Measurements from ENCODE around the gene NRAP. TPM values are rescaled to one million over a fixed set of nuclear protein-coding genes. Genes with fewer than 3 reads are reported as not detected.

NRAP gene, protein sequence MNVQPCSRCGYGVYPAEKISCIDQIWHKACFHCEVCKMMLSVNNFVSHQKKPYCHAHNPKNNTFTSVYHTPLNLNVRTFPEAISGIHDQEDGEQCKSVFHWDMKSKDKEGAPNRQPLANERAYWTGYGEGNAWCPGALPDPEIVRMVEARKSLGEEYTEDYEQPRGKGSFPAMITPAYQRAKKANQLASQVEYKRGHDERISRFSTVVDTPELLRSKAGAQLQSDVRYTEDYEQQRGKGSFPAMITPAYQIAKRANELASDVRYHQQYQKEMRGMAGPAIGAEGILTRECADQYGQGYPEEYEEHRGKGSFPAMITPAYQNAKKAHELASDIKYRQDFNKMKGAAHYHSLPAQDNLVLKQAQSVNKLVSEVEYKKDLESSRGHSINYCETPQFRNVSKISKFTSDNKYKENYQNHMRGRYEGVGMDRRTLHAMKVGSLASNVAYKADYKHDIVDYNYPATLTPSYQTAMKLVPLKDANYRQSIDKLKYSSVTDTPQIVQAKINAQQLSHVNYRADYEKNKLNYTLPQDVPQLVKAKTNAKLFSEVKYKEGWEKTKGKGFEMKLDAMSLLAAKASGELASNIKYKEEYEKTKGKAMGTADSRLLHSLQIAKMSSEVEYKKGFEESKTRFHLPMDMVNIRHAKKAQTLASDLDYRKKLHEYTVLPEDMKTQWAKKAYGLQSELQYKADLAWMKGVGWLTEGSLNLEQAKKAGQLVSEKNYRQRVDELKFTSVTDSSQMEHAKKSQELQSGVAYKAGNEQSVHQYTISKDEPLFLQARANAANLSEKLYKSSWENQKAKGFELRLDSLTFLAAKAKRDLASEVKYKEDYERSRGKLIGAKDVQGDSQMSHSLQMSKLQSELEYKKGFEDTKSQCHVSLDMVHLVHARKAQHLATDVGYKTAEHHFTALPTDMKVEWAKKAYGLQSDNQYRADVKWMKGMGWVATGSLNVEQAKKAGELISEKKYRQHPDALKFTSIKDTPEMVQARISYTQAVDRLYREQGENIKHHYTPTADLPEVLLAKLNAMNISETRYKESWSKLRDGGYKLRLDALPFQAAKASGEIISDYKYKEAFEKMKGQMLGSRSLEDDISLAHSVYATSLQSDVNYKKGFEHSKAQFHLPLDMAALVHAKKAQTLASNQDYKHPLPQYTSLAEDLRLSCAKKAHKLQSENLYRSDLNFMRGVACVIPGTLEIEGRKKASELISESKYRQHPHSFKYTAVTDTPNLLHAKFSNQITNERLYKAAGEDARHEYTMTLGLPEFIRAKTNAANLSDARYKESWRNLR (N-terminal part only)
- total RNA-seq (100 to 1,000 TPM; 232 to 479 (median 284) TPM), polyA plus RNA-seq (117 TPM)
- long read RNA-seq, donor 1, full-length matches to known transcripts = 12 of 172 reads
- long read RNA-seq, donor 1, partial matches to known transcripts = 128 of 172 reads
- long read RNA-seq, donor 1, other reads (novel, unspliced or antisense) = 32 of 172 reads
- long read RNA-seq, donor 2, full-length matches to known transcripts = 21 of 140 reads
- long read RNA-seq, donor 2, partial matches to known transcripts = 83 of 140 reads
- long read RNA-seq, donor 2, other reads (novel, unspliced or antisense) = 36 of 140 reads
- long read RNA-seq, donor 3, full-length matches to known transcripts = 4 of 517 reads
- long read RNA-seq, donor 3, partial matches to known transcripts = 469 of 517 reads
- long read RNA-seq, donor 3, other reads (novel, unspliced or antisense) = 44 of 517 reads
- long read RNA-seq, donor 4, full-length matches to known transcripts = 28 of 197 reads
- long read RNA-seq, donor 4, partial matches to known transcripts = 134 of 197 reads
- long read RNA-seq, donor 4, other reads (novel, unspliced or antisense) = 35 of 197 reads

DNA sequence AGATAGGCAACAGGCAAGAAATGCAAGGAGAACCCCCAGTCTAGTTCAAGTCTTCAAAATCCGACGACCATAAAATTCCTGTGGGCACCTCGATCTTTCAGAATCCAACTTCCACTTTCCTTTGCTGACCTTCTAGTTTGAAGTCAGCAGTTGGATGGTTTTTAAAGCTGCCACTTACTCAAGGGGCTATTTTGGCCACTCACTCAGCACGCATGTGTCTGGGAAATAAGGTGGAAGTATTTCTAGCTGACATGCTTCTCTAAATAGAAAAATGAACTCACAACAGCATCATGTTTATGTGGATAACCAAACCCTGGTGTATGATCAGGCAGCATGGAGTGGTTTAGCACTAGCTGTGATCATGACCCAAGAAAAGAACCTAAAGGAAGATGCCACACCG, at the start of gene NRAP:
Gene NRAP, minus strand, starts transcription at position 134 of the 400 bp plus-strand sequence. CDS start 159 bp downstream, outside the sequence.
- intact Hi-C loops (cut with DNase I) = no loop called here
- no peaks in the 10 kb centered on the region for H3K4me1 ChIP-seq (ENCODE audit: control insufficient read depth, insufficient read depth, low read length)
- peak within 1 kb of the TSS; percentile 64 for H3K4me3 ChIP-seq (ENCODE audit: low read length)
- H3K27ac ChIP-seq (ENCODE audit: low read length) = peak within 1 kb of the TSS; percentile 94
- H3K27me3 ChIP-seq (ENCODE audit: control insufficient read depth, insufficient read depth) = no peaks in the 10 kb centered on the region
- no peaks in the 10 kb centered on the region for H3K9me3 ChIP-seq (ENCODE audit: control insufficient read depth, low read length)
- 63% methylated on average over 5 of the region's 5 CpGs for WGBS
- DNase-seq (no peak), ATAC-seq (peak; percentile 46 to 61)

DNA sequence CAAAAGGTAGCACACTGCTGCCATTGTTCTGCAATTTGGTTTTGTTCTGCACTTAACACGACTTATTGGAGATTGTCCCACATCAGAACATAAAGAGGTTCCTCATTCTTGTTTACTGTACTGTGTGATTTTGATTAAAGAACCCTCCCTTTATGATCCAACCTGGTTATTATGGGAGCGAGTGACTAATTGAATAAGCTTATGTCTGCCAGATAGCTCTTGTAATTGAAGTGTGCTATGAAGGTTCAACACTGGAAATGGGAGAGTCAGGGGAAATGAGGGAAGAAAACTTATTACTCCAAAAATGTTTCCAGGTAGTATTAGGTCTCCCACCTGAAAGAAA, 49.8 kb upstream of the NRAP start:
- no peak for DNase-seq
- Histone ChIP-seq H3K9me3 (ENCODE audit: control insufficient read depth, low read length) (no peaks in the 10 kb centered on the region), H3K4me3 (ENCODE audit: low read length) (no peak overlapping the region), H3K4me1 (ENCODE audit: control insufficient read depth, insufficient read depth, low read length) (no peaks in the 10 kb centered on the region), H3K27me3 (ENCODE audit: control insufficient read depth, insufficient read depth) (no peaks in the 10 kb centered on the region), H3K27ac (ENCODE audit: low read length) (no peak overlapping the region)
- ATAC-seq = no peak
- intact Hi-C loops (cut with DNase I) = no loop called here
- WGBS = 82% methylated on average over 2 of the region's 2 CpGs

DNA sequence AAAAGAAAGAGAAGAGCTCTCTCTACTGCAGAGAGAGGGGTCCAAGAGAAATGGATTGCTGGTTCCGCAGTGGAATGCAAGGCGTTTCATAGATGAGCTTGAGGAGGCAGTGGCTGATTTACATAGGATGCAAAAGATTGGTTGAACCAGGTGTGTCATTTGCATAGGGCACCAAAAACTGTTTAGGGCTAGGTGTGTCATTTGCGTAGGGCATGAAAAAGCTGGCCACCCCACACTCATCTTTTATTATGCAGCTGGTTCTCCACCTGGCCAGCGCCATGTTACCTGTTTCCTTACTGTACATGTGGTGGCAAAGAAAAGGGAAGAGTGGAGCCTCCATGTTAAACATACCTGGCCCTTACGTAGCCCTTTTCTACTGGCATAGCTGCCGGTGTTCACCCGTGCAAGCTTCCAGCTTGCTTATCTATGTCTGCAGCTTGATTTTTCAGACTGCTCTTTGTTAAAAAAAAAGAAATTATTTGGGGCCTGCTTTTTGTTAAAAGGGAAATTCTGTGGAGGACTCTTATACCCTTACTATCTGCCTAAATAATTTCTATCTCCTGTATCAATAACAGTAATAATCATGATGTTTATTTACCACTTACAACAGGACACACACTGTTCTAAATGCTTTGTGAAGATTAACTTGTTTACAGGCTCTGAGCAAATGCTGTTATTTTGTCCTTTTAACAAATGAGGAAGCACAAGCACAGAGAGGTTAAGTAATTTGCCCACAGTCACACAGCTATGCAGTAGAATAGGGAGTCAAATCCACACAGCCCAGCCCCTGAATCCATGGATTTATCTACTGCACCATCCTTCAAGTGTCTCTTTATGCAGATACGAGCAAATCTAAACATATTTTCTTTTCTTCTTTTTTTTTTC, 49.2 kb upstream of the NRAP start:
- intact Hi-C loops (cut with DNase I) = no loop called here
- DNase-seq = no peak
- Histone ChIP-seq H3K4me1 (ENCODE audit: control insufficient read depth, insufficient read depth, low read length) (no peaks in the 10 kb centered on the region), H3K9me3 (ENCODE audit: control insufficient read depth, low read length) (no peaks in the 10 kb centered on the region), H3K27ac (ENCODE audit: low read length) (no peak overlapping the region), H3K4me3 (ENCODE audit: low read length) (no peak overlapping the region), H3K27me3 (ENCODE audit: control insufficient read depth, insufficient read depth) (no peaks in the 10 kb centered on the region)
- ATAC-seq = no peak
- WGBS = 80% methylated on average over 8 of the region's 8 CpGs

- no peaks in the 10 kb centered on the region for H3K9me3 ChIP-seq (ENCODE audit: control insufficient read depth, low read length)
- 94% methylated on average over 3 of the region's 3 CpGs for WGBS
- ATAC-seq (no peak), DNase-seq (no peak)
- no peak overlapping the region for H3K4me3 ChIP-seq (ENCODE audit: low read length)
- no peaks in the 10 kb centered on the region for H3K4me1 ChIP-seq (ENCODE audit: control insufficient read depth, insufficient read depth, low read length)
- intact Hi-C loops (cut with DNase I) = no loop called here
- no peaks in the 10 kb centered on the region for H3K27me3 ChIP-seq (ENCODE audit: control insufficient read depth, insufficient read depth)
- no peak overlapping the region for H3K27ac ChIP-seq (ENCODE audit: low read length)
These were observed 48.2 kb upstream of the NRAP start for GRCh38 chr10:113712024-113712423.

DNA sequence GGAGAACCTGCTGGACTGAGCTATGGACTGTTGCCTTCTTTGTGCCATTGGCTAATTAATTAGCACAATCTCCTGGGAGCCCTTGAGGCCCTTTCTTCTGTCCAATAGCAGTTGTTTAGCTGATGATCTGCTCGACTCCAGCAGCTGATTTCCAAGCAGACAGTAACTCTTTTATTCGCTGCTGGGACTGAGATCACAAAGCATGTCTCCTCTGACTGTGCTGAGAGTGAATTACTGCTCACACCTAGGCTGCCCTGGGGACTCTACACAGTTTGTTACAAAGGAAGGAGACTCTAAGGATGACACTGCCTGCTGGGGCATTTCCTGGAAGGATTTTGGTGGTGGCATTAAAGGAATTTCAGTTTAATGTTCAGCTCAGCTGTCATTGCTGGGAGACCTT, 47.3 kb upstream of the NRAP start:
- ATAC-seq = no peak
- intact Hi-C loops (cut with DNase I) = no loop called here

DNA sequence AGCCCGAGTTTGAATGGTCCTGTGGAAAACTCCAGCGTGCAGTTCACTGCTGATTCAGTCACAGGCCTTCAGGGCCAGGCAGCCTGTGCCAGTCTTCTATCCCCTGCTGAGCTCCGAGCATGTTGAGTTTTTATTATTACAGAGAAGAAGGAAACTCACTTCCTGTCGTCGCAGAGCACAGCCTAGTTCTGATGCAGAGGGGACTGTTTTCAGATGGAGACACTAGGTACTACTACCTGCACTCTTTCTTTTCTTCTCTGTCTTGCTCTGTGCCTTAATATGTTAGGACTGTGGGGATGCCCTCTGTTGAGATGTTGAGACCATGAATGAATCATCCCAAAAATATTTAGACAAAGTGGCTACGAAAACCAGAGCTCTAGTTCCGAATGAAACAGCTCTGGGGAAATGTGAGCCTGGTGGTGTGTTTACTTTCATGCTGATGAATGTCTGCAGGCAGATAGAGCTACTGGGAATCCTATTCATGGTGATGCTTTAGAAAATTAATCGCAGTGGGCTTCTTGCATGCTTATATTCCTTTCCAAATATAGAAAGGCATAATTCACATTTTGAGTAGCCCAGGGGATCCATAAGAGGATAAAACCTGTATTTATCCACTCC, 45.5 kb upstream of the NRAP start:
- DNase-seq (no peak), ATAC-seq (peak in 1 of 2 donors; percentile 37)
- no peaks in the 10 kb centered on the region for H3K9me3 ChIP-seq (ENCODE audit: control insufficient read depth, low read length)
- no peaks in the 10 kb centered on the region for H3K27me3 ChIP-seq (ENCODE audit: control insufficient read depth, insufficient read depth)
- 54% methylated on average over 8 of the region's 8 CpGs for WGBS
- intact Hi-C loops (cut with DNase I) = loop anchor here in 3 of 4 donors (5.0 to 10.0 kb wide), 3 partner anchors 85 to 395 kb away; no protein-coding TSS in a partner anchor
- no peak overlapping the region for H3K27ac ChIP-seq (ENCODE audit: low read length)
- H3K4me1 ChIP-seq (ENCODE audit: control insufficient read depth, insufficient read depth, low read length) = no peaks in the 10 kb centered on the region
- no peak overlapping the region for H3K4me3 ChIP-seq (ENCODE audit: low read length)

More for the DNA sequence above, 47.3 kb upstream of the NRAP start:
- no peak overlapping the region for H3K27ac ChIP-seq (ENCODE audit: low read length)
- no peaks in the 10 kb centered on the region for H3K27me3 ChIP-seq (ENCODE audit: control insufficient read depth, insufficient read depth)
- 43% methylated on average over 2 of the region's 2 CpGs for WGBS
- H3K4me1 ChIP-seq (ENCODE audit: control insufficient read depth, insufficient read depth, low read length) = no peaks in the 10 kb centered on the region
- DNase-seq = no peak
- H3K9me3 ChIP-seq (ENCODE audit: control insufficient read depth, low read length) = no peaks in the 10 kb centered on the region
- H3K4me3 ChIP-seq (ENCODE audit: low read length) = no peak overlapping the region

DNA sequence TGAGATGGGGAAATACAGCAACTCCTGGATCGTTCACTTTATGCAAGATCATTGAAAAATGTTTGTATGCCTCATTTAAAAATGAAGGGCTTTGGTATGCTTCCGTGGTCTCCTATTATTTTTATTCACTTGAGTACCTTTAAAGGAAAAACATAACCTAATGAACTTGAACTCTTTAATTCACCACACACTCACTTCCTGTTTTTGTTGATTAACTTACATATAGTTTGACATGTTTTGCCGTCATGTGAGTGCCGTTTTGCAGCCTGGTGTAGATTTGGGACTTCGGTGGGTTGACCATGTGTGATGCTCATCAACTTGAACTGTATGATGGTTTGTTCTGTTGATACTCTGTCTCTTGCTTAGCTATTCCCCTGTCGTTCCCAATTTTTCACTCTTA, 44.8 kb upstream of the NRAP start:
- WGBS = 84% methylated on average over 6 of the region's 6 CpGs
- H3K27ac ChIP-seq (ENCODE audit: low read length) = no peak overlapping the region
- DNase-seq (no peak), ATAC-seq (no peak)
- no peaks in the 10 kb centered on the region for H3K4me1 ChIP-seq (ENCODE audit: control insufficient read depth, insufficient read depth, low read length)
- H3K4me3 ChIP-seq (ENCODE audit: low read length) = no peak overlapping the region
- intact Hi-C loops (cut with DNase I) = loop anchor here in 3 of 4 donors (5.0 to 10.0 kb wide), 3 partner anchors 86 to 396 kb away; no protein-coding TSS in a partner anchor
- no peaks in the 10 kb centered on the region for H3K27me3 ChIP-seq (ENCODE audit: control insufficient read depth, insufficient read depth)
- no peaks in the 10 kb centered on the region for H3K9me3 ChIP-seq (ENCODE audit: control insufficient read depth, low read length)

DNA sequence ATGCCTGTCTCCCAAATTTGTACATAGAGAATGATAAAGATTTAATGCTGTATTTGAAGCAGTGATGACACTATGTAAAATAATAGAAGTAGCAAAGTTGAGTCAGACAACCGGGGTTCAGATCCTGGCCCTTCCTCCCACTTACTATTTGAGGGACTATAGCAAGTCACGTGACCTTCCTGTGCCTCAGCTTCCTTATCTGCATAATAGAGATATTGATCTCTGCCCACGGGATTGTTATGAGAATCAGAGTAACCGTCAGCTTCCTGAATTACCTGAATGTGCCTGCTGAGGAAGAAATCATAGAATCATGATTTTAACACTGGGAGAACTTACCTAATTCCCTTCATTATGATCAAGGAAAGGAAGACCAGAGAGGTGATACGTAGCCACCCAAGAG, 42.8 kb upstream of the NRAP start:
- Histone ChIP-seq H3K27me3 (ENCODE audit: control insufficient read depth, insufficient read depth) (no peaks in the 10 kb centered on the region), H3K27ac (ENCODE audit: low read length) (no peak overlapping the region), H3K4me3 (ENCODE audit: low read length) (no peak overlapping the region), H3K9me3 (ENCODE audit: control insufficient read depth, low read length) (no peaks in the 10 kb centered on the region), H3K4me1 (ENCODE audit: control insufficient read depth, insufficient read depth, low read length) (no peaks in the 10 kb centered on the region)
- intact Hi-C loops (cut with DNase I) = loop anchor here in 3 of 4 donors (5.0 to 10.0 kb wide), 3 partner anchors 88 to 398 kb away; no protein-coding TSS in a partner anchor
- DNase-seq = no peak
- no peak for ATAC-seq
- 59% methylated on average over 5 of the region's 5 CpGs for WGBS

- intact Hi-C loops (cut with DNase I) = loop anchor here in 3 of 4 donors (5.0 to 10.0 kb wide), 3 partner anchors 90 to 400 kb away; no protein-coding TSS in a partner anchor
- Histone ChIP-seq H3K4me1 (ENCODE audit: control insufficient read depth, insufficient read depth, low read length) (no peaks in the 10 kb centered on the region), H3K27me3 (ENCODE audit: control insufficient read depth, insufficient read depth) (no peaks in the 10 kb centered on the region), H3K9me3 (ENCODE audit: control insufficient read depth, low read length) (no peaks in the 10 kb centered on the region), H3K27ac (ENCODE audit: low read length) (no peak overlapping the region), H3K4me3 (ENCODE audit: low read length) (no peak overlapping the region)
- DNase-seq (no peak), ATAC-seq (no peak)
These were observed 41.5 kb upstream of the NRAP start for GRCh38 chr10:113705344-113705652.

Measured in right cardiac atrium (tissue), 5 donors.